CD4-positive, CD25-positive, alpha-beta regulatory T cell (primary cell): ENCODE measurements around the gene HRC. TPM values are rescaled to one million over a fixed set of nuclear protein-coding genes. Genes with fewer than 3 reads are reported as not detected.

Experiments
- ATAC-seq, 2 donors: fragments of 150-1000 bp; cut with Tn5 transposase; one replicate each; pipeline ENCODE4 v1.10.0; 2021; ENCODE audit warnings: low read depth in 2 of 2, moderate number of reproducible peaks in 2 of 2, moderate library complexity in 1 of 2
- DNase-seq, 3 donors: peaks; one replicate each; pipeline versions ENCODE4 v3.0.0 to v3.0.0-alpha.2; 2012 to 2022; ENCODE audit warnings: mixed read lengths in 1 of 3
- H3K27ac ChIP-seq: one replicate; pipeline ENCODE4 v1.7.0; 2013; ENCODE audit warnings: mild to moderate bottlenecking, low read length; ENCODE audit not compliant: insufficient read depth, poor library complexity, severe bottlenecking
- H3K27me3 ChIP-seq: one replicate; pipeline ENCODE4 v1.7.0; 2013; ENCODE audit warnings: low read length; ENCODE audit not compliant: control insufficient read depth, insufficient read depth
- H3K36me3 ChIP-seq: one replicate; pipeline ENCODE4 v1.7.0; 2013; ENCODE audit warnings: mild to moderate bottlenecking, low read length, moderate library complexity; ENCODE audit not compliant: control insufficient read depth, insufficient read depth
- H3K4me1 ChIP-seq: 2 replicates; pipeline ENCODE4 v1.7.0; 2013; ENCODE audit warnings: mild to moderate bottlenecking, low read length; ENCODE audit not compliant: insufficient read depth, control insufficient read depth, poor library complexity, severe bottlenecking
- H3K4me3 ChIP-seq: one replicate; pipeline ENCODE4 v1.7.0; 2013; ENCODE audit warnings: low read depth, mild to moderate bottlenecking, low read length, moderate library complexity
- H3K9me3 ChIP-seq, 2 experiments: 1 replicate in 1 of 2; 2 replicates in 1 of 2; pipeline ENCODE4 v1.7.0; 2013; ENCODE audit warnings: low read length in 2 of 2, mild to moderate bottlenecking in 1 of 2, moderate library complexity in 1 of 2; ENCODE audit not compliant: control insufficient read depth in 2 of 2
- H3K27ac Mint-ChIP-seq, 3 donors: one replicate each; pipeline ENCODE4 v1.8.0; 2020 to 2022; ENCODE audit warnings: mild to moderate bottlenecking in 3 of 3, mixed read lengths in 3 of 3, moderate library complexity in 2 of 3
- H3K27me3 Mint-ChIP-seq: one replicate; pipeline ENCODE4 v1.8.0; 2022; ENCODE audit warnings: mild to moderate bottlenecking, mixed read lengths
- H3K36me3 Mint-ChIP-seq: one replicate; pipeline ENCODE4 v1.8.0; 2020; ENCODE audit warnings: mixed read lengths
- H3K4me1 Mint-ChIP-seq, 4 donors: one replicate each; pipeline ENCODE4 v1.8.0; 2020 to 2022; ENCODE audit warnings: mixed read lengths in 4 of 4, mild to moderate bottlenecking in 1 of 4
- H3K4me3 Mint-ChIP-seq, 4 donors: one replicate each; pipeline ENCODE4 v1.8.0; 2020 to 2022; ENCODE audit warnings: mild to moderate bottlenecking in 4 of 4, mixed read lengths in 4 of 4, moderate library complexity in 3 of 4
- H3K9me3 Mint-ChIP-seq, 7 donors: one replicate each; pipeline ENCODE4 v1.8.0; 2020 to 2022; ENCODE audit warnings: mixed read lengths in 7 of 7, mild to moderate bottlenecking in 3 of 7, moderate library complexity in 2 of 7
- polyA plus RNA-seq, 4 donors: library from polyadenylated mRNA; unstranded; fragments of 300-500 nt; fragmentation: Illumina TruSeq; gene quantifications; one replicate each; pipeline ENCODE4 v1.2.3, GENCODE V29; 2021
- total RNA-seq: library from RNA; stranded (reverse); gene quantifications from one replicate; pipeline ENCODE4 v1.2.3, GENCODE V29; 2022

Gene HRC
- total RNA-seq (not detected), polyA plus RNA-seq (not detected)

GRCh38 chr19:49155005-49155819 lies at the start of gene HRC:
Gene HRC (minus strand): TSS chr19:49155396. CDS start chr19:49155237, 159 bp downstream.
- Mint-ChIP-seq H3K4me3 (peak within 1 kb of the TSS in 2 of 4 donors; percentile 40 to 72), H3K4me1 (peaks cover 0 to 30% (median 12%) of the 10 kb centered on the region in 4 donors), H3K27ac (peak within 1 kb of the TSS in 1 of 3 donors; percentile 15), H3K9me3 (peaks cover 0 to 15% (median 5%) of the 10 kb centered on the region in 7 donors), H3K27me3 (peaks cover 71% of the 10 kb centered on the region), H3K36me3 (no peaks in the 10 kb centered on the region)
- Histone ChIP-seq H3K4me1 (peaks cover 23% of the 10 kb centered on the region), H3K27ac (no peak within 1 kb of the TSS), H3K4me3 (no peak within 1 kb of the TSS), H3K27me3 (peaks cover 13% of the 10 kb centered on the region), H3K9me3 (peaks cover 0 to 8% of the 10 kb centered on the region in 2 experiments), H3K36me3 (no peaks in the 10 kb centered on the region)
- ATAC-seq (no peak), DNase-seq (no peak)

- Histone ChIP-seq H3K27ac (no peak overlapping the region), H3K9me3 (no peaks in the 10 kb centered on the region), H3K27me3 (no peaks in the 10 kb centered on the region), H3K4me3 (no peak overlapping the region), H3K4me1 (no peaks in the 10 kb centered on the region), H3K36me3 (no peaks in the 10 kb centered on the region)
- DNase-seq, result no peak
- Mint-ChIP-seq H3K4me1 (peaks cover 0 to 5% (median 2%) of the 10 kb centered on the region in 4 donors), H3K4me3 (no peak overlapping the region), H3K36me3 (no peaks in the 10 kb centered on the region), H3K27me3 (peaks cover 6% of the 10 kb centered on the region), H3K9me3 (peaks cover 0 to 1% (median 0%) of the 10 kb centered on the region in 7 donors), H3K27ac (peak overlapping the region in 1 of 3 donors; percentile 76)
- ATAC-seq, result no peak
Measured at GRCh38 chr19:49201042-49201441, 45.8 kb upstream of the HRC start.

DNA sequence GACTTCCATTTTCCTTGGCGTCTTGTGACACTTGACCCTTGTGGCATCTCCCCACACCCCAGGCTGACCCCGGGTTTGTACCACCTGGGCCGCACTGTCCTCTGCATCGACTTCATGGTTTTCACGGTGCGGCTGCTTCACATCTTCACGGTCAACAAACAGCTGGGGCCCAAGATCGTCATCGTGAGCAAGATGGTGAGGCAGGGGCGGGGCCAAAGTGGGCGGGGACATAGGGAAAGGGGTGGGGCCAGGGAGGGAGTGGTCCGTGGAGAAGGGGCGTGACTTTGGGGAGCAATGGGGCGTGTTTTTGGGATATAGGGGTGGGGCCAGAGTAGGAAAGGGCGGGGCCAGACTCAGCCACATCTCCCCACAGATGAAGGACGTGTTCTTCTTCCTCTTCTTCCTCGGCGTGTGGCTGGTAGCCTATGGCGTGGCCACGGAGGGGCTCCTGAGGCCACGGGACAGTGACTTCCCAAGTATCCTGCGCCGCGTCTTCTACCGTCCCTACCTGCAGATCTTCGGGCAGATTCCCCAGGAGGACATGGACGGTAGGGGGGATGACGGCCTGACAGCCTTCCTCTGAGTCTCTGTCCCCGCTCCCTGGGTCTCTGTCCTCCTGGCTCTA lies 45.2 kb upstream of the HRC start:
- DNase-seq, result no peak
- H3K4me3 Mint-ChIP-seq, result no peak overlapping the region

GRCh38 chr19:49196527-49197240 lies 41.5 kb upstream of the HRC start:
- H3K36me3 ChIP-seq, result no peaks in the 10 kb centered on the region
- Mint-ChIP-seq H3K36me3 (no peaks in the 10 kb centered on the region), H3K27ac (no peak overlapping the region), H3K4me3 (no peak overlapping the region), H3K27me3 (peaks cover 6% of the 10 kb centered on the region), H3K4me1 (peaks cover 0 to 5% (median 2%) of the 10 kb centered on the region in 4 donors), H3K9me3 (peaks cover 0 to 1% (median 0%) of the 10 kb centered on the region in 7 donors)
- H3K4me3 ChIP-seq, result no peak overlapping the region
- H3K27me3 ChIP-seq, result no peaks in the 10 kb centered on the region
- no peaks in the 10 kb centered on the region for H3K4me1 ChIP-seq
- no peak for ATAC-seq
- no peaks in the 10 kb centered on the region for H3K9me3 ChIP-seq
- no peak for DNase-seq
- H3K27ac ChIP-seq, result no peak overlapping the region

More for the DNA sequence above, 45.2 kb upstream of the HRC start:
- H3K27ac ChIP-seq, result no peak overlapping the region
- peaks cover 0 to 1% (median 0%) of the 10 kb centered on the region in 7 donors for H3K9me3 Mint-ChIP-seq
- H3K4me3 ChIP-seq, result no peak overlapping the region
- no peaks in the 10 kb centered on the region for H3K36me3 ChIP-seq
- H3K27me3 ChIP-seq, result no peaks in the 10 kb centered on the region
- ATAC-seq, result no peak
- no peaks in the 10 kb centered on the region for H3K36me3 Mint-ChIP-seq
- peaks cover 0 to 5% (median 2%) of the 10 kb centered on the region in 4 donors for H3K4me1 Mint-ChIP-seq
- no peaks in the 10 kb centered on the region for H3K9me3 ChIP-seq
- H3K4me1 ChIP-seq, result no peaks in the 10 kb centered on the region
- no peak overlapping the region for H3K27ac Mint-ChIP-seq
- peaks cover 6% of the 10 kb centered on the region for H3K27me3 Mint-ChIP-seq

GRCh38 chr19:49194408-49194807 lies 39.2 kb upstream of the HRC start:
- H3K36me3 Mint-ChIP-seq, result no peaks in the 10 kb centered on the region
- no peak overlapping the region for H3K27ac Mint-ChIP-seq
- H3K4me3 ChIP-seq, result no peak overlapping the region
- peaks cover 5% of the 10 kb centered on the region for H3K4me1 ChIP-seq
- H3K4me3 Mint-ChIP-seq, result no peak overlapping the region
- H3K27me3 Mint-ChIP-seq, result peaks cover 9% of the 10 kb centered on the region
- H3K4me1 Mint-ChIP-seq, result peaks cover 0 to 13% (median 5%) of the 10 kb centered on the region in 4 donors
- H3K9me3 ChIP-seq, result no peaks in the 10 kb centered on the region
- ATAC-seq, result no peak
- no peaks in the 10 kb centered on the region for H3K27me3 ChIP-seq
- DNase-seq, result no peak
- H3K9me3 Mint-ChIP-seq, result no peaks in the 10 kb centered on the region
- H3K27ac ChIP-seq, result no peak overlapping the region
- no peaks in the 10 kb centered on the region for H3K36me3 ChIP-seq

DNA sequence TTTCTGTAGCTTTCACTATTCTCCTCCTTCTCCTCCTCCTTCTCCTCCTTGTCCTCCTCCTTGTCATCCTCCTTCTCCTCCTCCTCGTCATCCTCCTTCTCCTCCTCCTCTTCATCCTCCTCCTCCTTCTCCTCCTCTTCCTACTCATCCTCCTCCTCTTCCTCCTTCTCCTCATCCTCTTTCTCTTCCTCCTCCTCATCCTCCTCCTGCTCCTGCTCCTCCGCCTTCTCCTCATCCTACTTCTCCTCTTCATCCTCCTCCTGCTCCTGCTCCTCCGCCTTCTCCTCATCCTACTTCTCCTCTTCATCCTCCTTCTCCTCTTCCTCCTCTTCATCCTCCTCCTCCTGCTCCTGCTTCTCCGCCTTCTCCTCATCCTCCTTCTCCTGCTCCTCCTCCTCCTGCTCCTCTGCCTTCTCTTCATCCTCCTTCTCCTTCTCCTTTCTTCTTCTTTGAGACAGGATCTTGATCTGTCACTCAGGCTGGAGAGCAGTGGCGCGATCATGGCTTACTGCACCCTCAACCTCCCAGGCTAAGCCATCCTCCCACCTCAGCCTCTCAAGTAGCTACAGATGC lies 38.7 kb upstream of the HRC start:
- Histone ChIP-seq H3K4me3 (no peak overlapping the region), H3K27me3 (no peaks in the 10 kb centered on the region), H3K9me3 (no peaks in the 10 kb centered on the region), H3K4me1 (peaks cover 5% of the 10 kb centered on the region), H3K36me3 (no peaks in the 10 kb centered on the region), H3K27ac (no peak overlapping the region)
- Mint-ChIP-seq H3K27ac (no peak overlapping the region), H3K4me1 (peaks cover 0 to 15% (median 6%) of the 10 kb centered on the region in 4 donors), H3K27me3 (peaks cover 7% of the 10 kb centered on the region), H3K36me3 (no peaks in the 10 kb centered on the region), H3K4me3 (no peak overlapping the region), H3K9me3 (no peaks in the 10 kb centered on the region)
- ATAC-seq (no peak), DNase-seq (no peak)

- H3K4me3 Mint-ChIP-seq, result no peak overlapping the region
- H3K4me1 Mint-ChIP-seq, result peaks cover 5 to 17% (median 9%) of the 10 kb centered on the region in 4 donors
Measured at GRCh38 chr19:49190781-49191180, 35.6 kb upstream of the HRC start.

More at GRCh38 chr19:49190781-49191180, 35.6 kb upstream of the HRC start:
- H3K27me3 Mint-ChIP-seq, result peaks cover 7% of the 10 kb centered on the region
- Histone ChIP-seq H3K4me3 (no peak overlapping the region), H3K27ac (no peak overlapping the region), H3K36me3 (no peaks in the 10 kb centered on the region), H3K4me1 (peaks cover 5% of the 10 kb centered on the region), H3K9me3 (no peaks in the 10 kb centered on the region), H3K27me3 (no peaks in the 10 kb centered on the region)
- DNase-seq (no peak), ATAC-seq (no peak)
- H3K36me3 Mint-ChIP-seq, result no peaks in the 10 kb centered on the region
- H3K9me3 Mint-ChIP-seq, result peaks cover 0 to 7% (median 0%) of the 10 kb centered on the region in 7 donors
- H3K27ac Mint-ChIP-seq, result peak overlapping the region in 1 of 3 donors; percentile 32
